Amniotic stem cell (primary cell): ENCODE data around the gene CHST11.

ENCODE experiments used
- DNase-seq: peaks from one replicate; lab custom pipeline; 2025; lab: John Stamatoyannopoulos, UW

Gene CHST11

GRCh38 chr12:104698871-104699270 is 242.1 kb downstream of the CHST11 start:
- DNase-seq: no peak

GRCh38 chr12:104699489-104700190 is 242.9 kb downstream of the CHST11 start:
- DNase-seq: no peak

GRCh38 chr12:104700324-104700723 is 243.6 kb downstream of the CHST11 start:
- DNase-seq: no peak

GRCh38 chr12:104701301-104701700 is 244.6 kb downstream of the CHST11 start:
- DNase-seq: no peak

GRCh38 chr12:104701756-104702155 is 245.0 kb downstream of the CHST11 start:
- no peak for DNase-seq

- DNase-seq: no peak
Measured at GRCh38 chr12:104702565-104703139, 245.9 kb downstream of the CHST11 start.

- DNase-seq: no peak
Measured at GRCh38 chr12:104703372-104703771, 246.6 kb downstream of the CHST11 start.

GRCh38 chr12:104704224-104704779 is 247.6 kb downstream of the CHST11 start:
- no peak for DNase-seq

GRCh38 chr12:104707194-104707593 is 250.4 kb downstream of the CHST11 start:
- DNase-seq: no peak

GRCh38 chr12:104707794-104708558 is 251.2 kb downstream of the CHST11 start:
- no peak for DNase-seq

GRCh38 chr12:104708891-104709290 is 252.1 kb downstream of the CHST11 start:
- no peak for DNase-seq

GRCh38 chr12:104709692-104710435 is 253.1 kb downstream of the CHST11 start:
- DNase-seq: no peak

GRCh38 chr12:104710940-104711689 is 254.4 kb downstream of the CHST11 start:
- DNase-seq: peak; percentile 55

- no peak for DNase-seq
Measured at GRCh38 chr12:104712477-104712876, 255.7 kb downstream of the CHST11 start.

GRCh38 chr12:104712968-104713367 is 256.2 kb downstream of the CHST11 start:
- DNase-seq: no peak

GRCh38 chr12:104713444-104713843 is 256.7 kb downstream of the CHST11 start:
- no peak for DNase-seq

GRCh38 chr12:104714369-104714768 is 257.6 kb downstream of the CHST11 start:
- no peak for DNase-seq

GRCh38 chr12:104716172-104716571 is 259.4 kb downstream of the CHST11 start:
- no peak for DNase-seq

GRCh38 chr12:104718304-104718929 is 261.7 kb downstream of the CHST11 start:
- DNase-seq: no peak

- no peak for DNase-seq
Measured at GRCh38 chr12:104719700-104720338, 263.1 kb downstream of the CHST11 start.
